SHP77 treated with DMSO at 0.1 percent for 48 hours (cell line): ENCODE measurements around the gene CACNA1C.
A peak's percentile ranks its signal among the peaks of the same experiment; 100 is the strongest.

ENCODE experiments used
- DNase-seq: peaks from one replicate; lab custom pipeline; 2025; lab: John Stamatoyannopoulos, UW

The CACNA1C gene

GRCh38 chr12:2282318-2282717 is 229.5 kb downstream of the CACNA1C start:
- DNase-seq, result no peak

- DNase-seq, result no peak
These were observed 230.7 kb downstream of the CACNA1C start for GRCh38 chr12:2283480-2283879.

- DNase-seq, result no peak
These were observed 231.1 kb downstream of the CACNA1C start for GRCh38 chr12:2283916-2284315.

- no peak for DNase-seq
These were observed 231.6 kb downstream of the CACNA1C start for GRCh38 chr12:2284321-2284813.

- DNase-seq, result peak; percentile 54
These were observed 232.1 kb downstream of the CACNA1C start for GRCh38 chr12:2284857-2285256.

GRCh38 chr12:2285462-2285861 is 232.7 kb downstream of the CACNA1C start:
- no peak for DNase-seq

GRCh38 chr12:2286047-2286446 is 233.3 kb downstream of the CACNA1C start:
- no peak for DNase-seq

- DNase-seq, result no peak
These were observed 233.8 kb downstream of the CACNA1C start for GRCh38 chr12:2286461-2287131.

GRCh38 chr12:2287151-2287550 is 234.4 kb downstream of the CACNA1C start:
- no peak for DNase-seq

GRCh38 chr12:2287589-2287988 is 234.8 kb downstream of the CACNA1C start:
- no peak for DNase-seq

- DNase-seq, result no peak
These were observed 235.2 kb downstream of the CACNA1C start for GRCh38 chr12:2288001-2288400.

GRCh38 chr12:2288471-2288870 is 235.7 kb downstream of the CACNA1C start:
- no peak for DNase-seq

- no peak for DNase-seq
These were observed 236.1 kb downstream of the CACNA1C start for GRCh38 chr12:2288875-2289274.

GRCh38 chr12:2289525-2289924 is 236.7 kb downstream of the CACNA1C start:
- DNase-seq, result no peak

GRCh38 chr12:2290091-2290490 is 237.3 kb downstream of the CACNA1C start:
- no peak for DNase-seq

GRCh38 chr12:2290516-2291065 is 237.8 kb downstream of the CACNA1C start:
- DNase-seq, result no peak

GRCh38 chr12:2291182-2291832 is 238.5 kb downstream of the CACNA1C start:
- no peak for DNase-seq

- no peak for DNase-seq
These were observed 239.2 kb downstream of the CACNA1C start for GRCh38 chr12:2291947-2292346.

- no peak for DNase-seq
These were observed 239.8 kb downstream of the CACNA1C start for GRCh38 chr12:2292560-2292959.

GRCh38 chr12:2294651-2295475 is 242.1 kb downstream of the CACNA1C start:
- DNase-seq, result no peak

GRCh38 chr12:2295941-2296461 is 243.2 kb downstream of the CACNA1C start:
- DNase-seq, result no peak

- DNase-seq, result no peak
These were observed 244.2 kb downstream of the CACNA1C start for GRCh38 chr12:2297004-2297403.
